ENCODE measurements around the gene FANCI. TPM values are rescaled to one million over a fixed set of nuclear protein-coding genes. Genes with fewer than 3 reads are reported as not detected.
A peak's percentile ranks its signal among the peaks of the same experiment; 100 is the strongest.

FANCI gene
- total RNA-seq, 1 donor: 41.0 TPM

DNA sequence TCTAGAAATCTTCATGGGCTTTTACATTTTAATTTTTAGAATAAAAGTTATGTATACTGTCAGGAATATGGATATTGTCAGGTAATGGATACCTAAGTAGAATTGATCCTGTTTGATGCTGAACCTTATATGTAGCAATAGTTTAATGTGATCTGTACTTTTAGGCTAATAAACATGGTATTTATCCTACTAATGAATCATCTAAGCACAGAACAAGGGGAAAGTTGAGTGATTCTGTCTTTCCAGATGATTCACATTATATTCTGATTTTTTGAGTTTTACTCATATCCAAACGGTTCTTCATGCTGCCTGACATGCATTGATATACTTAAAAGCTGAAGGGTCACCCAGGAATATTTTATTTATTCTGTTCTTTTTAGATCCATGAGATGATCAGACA, 34.5 kb downstream of the FANCI start:
- no peak overlapping the region for H3K4me3 ChIP-seq (ENCODE audit: low read depth, low read length)
- TF ChIP-seq, protein P1, sequence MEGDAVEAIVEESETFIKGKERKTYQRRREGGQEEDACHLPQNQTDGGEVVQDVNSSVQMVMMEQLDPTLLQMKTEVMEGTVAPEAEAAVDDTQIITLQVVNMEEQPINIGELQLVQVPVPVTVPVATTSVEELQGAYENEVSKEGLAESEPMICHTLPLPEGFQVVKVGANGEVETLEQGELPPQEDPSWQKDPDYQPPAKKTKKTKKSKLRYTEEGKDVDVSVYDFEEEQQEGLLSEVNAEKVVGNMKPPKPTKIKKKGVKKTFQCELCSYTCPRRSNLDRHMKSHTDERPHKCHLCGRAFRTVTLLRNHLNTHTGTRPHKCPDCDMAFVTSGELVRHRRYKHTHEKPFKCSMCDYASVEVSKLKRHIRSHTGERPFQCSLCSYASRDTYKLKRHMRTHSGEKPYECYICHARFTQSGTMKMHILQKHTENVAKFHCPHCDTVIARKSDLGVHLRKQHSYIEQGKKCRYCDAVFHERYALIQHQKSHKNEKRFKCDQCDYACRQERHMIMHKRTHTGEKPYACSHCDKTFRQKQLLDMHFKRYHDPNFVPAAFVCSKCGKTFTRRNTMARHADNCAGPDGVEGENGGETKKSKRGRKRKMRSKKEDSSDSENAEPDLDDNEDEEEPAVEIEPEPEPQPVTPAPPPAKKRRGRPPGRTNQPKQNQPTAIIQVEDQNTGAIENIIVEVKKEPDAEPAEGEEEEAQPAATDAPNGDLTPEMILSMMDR (IDR thresholded peaks at IDR 0.05; ENCODE audit: insufficient read depth, low read depth, low read length): no peak
- no peak for DNase-seq (ENCODE audit: low read depth)

- no peak overlapping the region for H3K4me3 ChIP-seq (ENCODE audit: low read depth, low read length)
- TF ChIP-seq, protein P1 (IDR thresholded peaks at IDR 0.05; ENCODE audit: insufficient read depth, low read depth, low read length): no peak
- DNase-seq (ENCODE audit: low read depth): no peak
These were observed 38.9 kb downstream of the FANCI start for GRCh38 chr15:89282631-89283030.

DNA sequence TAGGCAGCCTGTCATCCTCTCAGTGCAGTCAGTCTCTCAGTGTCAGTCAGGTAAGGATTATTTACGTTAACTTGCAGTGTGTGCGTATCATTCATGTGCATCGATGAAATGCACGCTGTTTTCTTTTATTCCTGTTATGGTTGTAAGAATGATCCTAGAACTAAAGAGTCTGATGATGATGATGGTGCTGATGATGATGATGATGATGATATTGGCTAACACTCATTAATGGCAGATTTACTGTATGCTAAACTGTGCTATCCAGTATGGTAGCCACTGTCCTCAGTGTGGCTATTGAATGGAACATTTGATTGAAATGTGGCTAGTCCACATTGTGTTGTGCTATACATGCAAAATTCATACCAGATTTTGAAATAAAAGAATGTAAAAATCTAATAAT, 39.4 kb downstream of the FANCI start:
- TF ChIP-seq, protein P1 (IDR thresholded peaks at IDR 0.05; ENCODE audit: insufficient read depth, low read depth, low read length): no peak
- no peak overlapping the region for H3K4me3 ChIP-seq (ENCODE audit: low read depth, low read length)
- DNase-seq (ENCODE audit: low read depth): no peak

DNA sequence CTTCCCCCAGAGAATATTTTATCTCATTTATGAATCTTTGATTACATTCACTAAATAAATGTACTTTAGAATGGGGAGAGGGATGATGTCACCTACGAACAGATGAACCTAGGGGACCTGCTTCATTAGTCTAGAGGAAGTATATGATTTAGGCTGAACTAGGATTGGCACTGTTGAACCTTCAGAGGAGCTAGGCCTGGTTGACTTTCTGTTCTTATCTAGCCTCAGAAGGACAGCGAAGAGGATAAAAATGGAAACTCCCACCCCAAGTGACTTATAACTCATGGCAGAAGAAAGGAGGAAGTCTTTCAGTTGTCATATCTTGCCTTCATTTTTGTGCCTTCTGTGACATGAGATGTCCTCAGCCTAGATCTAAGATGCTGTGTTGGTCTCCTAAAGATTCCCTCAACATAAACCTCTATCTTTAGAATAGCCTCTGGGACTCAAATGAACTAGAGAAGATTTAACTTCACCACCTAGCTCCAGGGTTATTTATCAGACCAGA, 48.2 kb downstream of the FANCI start:
- TF ChIP-seq, protein P1 (IDR thresholded peaks at IDR 0.05; ENCODE audit: insufficient read depth, low read depth, low read length): no peak
- DNase-seq (ENCODE audit: low read depth): no peak
- no peak overlapping the region for H3K4me3 ChIP-seq (ENCODE audit: low read depth, low read length)

- H3K4me3 ChIP-seq (ENCODE audit: low read depth, low read length): no peak overlapping the region
- TF ChIP-seq, protein P1 (IDR thresholded peaks at IDR 0.05; ENCODE audit: insufficient read depth, low read depth, low read length): peak; percentile 3
- DNase-seq (ENCODE audit: low read depth): no peak
These were observed 49.2 kb downstream of the FANCI start for GRCh38 chr15:89293012-89293411.

GRCh38 chr15:89299896-89300295, 56.1 kb downstream of the FANCI start:
- H3K4me3 ChIP-seq (ENCODE audit: low read depth, low read length): no peak overlapping the region
- DNase-seq (ENCODE audit: low read depth): peak; percentile 43
- TF ChIP-seq, protein P1 (IDR thresholded peaks at IDR 0.05; ENCODE audit: insufficient read depth, low read depth, low read length): peak; percentile 33
